ENCODE results near the gene THSD8.
"Not testable (repeated sequence)": the region's sequence is repeated elsewhere in the genome, so short reads cannot be mapped to it uniquely, and the experiment has no call there.

The THSD8 gene

GRCh38 chr19:12843999-12844732 is 42.3 kb downstream of the THSD8 start:
- H3K4me1 ChIP-seq (ENCODE audit: low read length) = peaks cover 10% of the 10 kb centered on the region
- TF ChIP-seq EZH2phosphoT487 (IDR thresholded peaks at IDR 0.05; ENCODE audit: low read depth) (no peak), CTCF (IDR thresholded peaks at IDR 0.05; ENCODE audit: low read depth, low read length) (no peak)
- no peak overlapping the region for H3K4me2 ChIP-seq (ENCODE audit: low read length)
- no peaks in the 10 kb centered on the region for H3K9me3 ChIP-seq (ENCODE audit: insufficient read depth, low read length)
- no peak overlapping the region for H3K9ac ChIP-seq (ENCODE audit: low read length)
- H3K36me3 ChIP-seq (replicated peaks; ENCODE audit: low read depth, low read length) = peaks cover 14% of the 10 kb centered on the region
- no peak overlapping the region for H3K27ac ChIP-seq (ENCODE audit: low read length)
- 0 out of 2 replicates have a peak, but pooled peaks cover 6% of the 10 kb centered on the region for H4K20me1 ChIP-seq (ENCODE audit: insufficient read depth, low read length)
- no peak overlapping the region for H2AFZ ChIP-seq (ENCODE audit: low read depth, low read length)
- H3K4me3 ChIP-seq (ENCODE audit: low read length) = no peak overlapping the region
- H3K27me3 ChIP-seq (ENCODE audit: low read depth, low read length) = no peaks in the 10 kb centered on the region
- peaks cover 3% of the 10 kb centered on the region; the same call in 1 of the 2 replicates for H3K79me2 ChIP-seq (ENCODE audit: low read length)

- H3K9me3 ChIP-seq (ENCODE audit: insufficient read depth, low read length); H3K9ac ChIP-seq (ENCODE audit: low read length); H2AFZ ChIP-seq (ENCODE audit: low read depth, low read length); H3K4me1 ChIP-seq (ENCODE audit: low read length); H3K27ac ChIP-seq (ENCODE audit: low read length); H3K27me3 ChIP-seq (ENCODE audit: low read depth, low read length); H3K4me3 ChIP-seq (ENCODE audit: low read length); H3K79me2 ChIP-seq (ENCODE audit: low read length); H4K20me1 ChIP-seq (ENCODE audit: insufficient read depth, low read length); H3K36me3 ChIP-seq (replicated peaks; ENCODE audit: low read depth, low read length); H3K4me2 ChIP-seq (ENCODE audit: low read length): not testable (repeated sequence)
These were observed 44.7 kb downstream of the THSD8 start for GRCh38 chr19:12846613-12847012.

GRCh38 chr19:12847159-12848139 is 45.6 kb downstream of the THSD8 start:
- H3K79me2 ChIP-seq (ENCODE audit: low read length) = no peaks in the 10 kb centered on the region
- no peak overlapping the region for H2AFZ ChIP-seq (ENCODE audit: low read depth, low read length)
- peaks cover 7% of the 10 kb centered on the region; the same call in 1 of the 2 replicates for H3K4me1 ChIP-seq (ENCODE audit: low read length)
- peak overlapping the region; percentile 61 for H3K4me3 ChIP-seq (ENCODE audit: low read length)
- H3K36me3 ChIP-seq (replicated peaks; ENCODE audit: low read depth, low read length) = peaks cover 6% of the 10 kb centered on the region
- H3K9me3 ChIP-seq (ENCODE audit: insufficient read depth, low read length) = no peaks in the 10 kb centered on the region
- H3K4me2 ChIP-seq (ENCODE audit: low read length) = peak overlapping the region; percentile 85
- TF ChIP-seq CTCF (IDR thresholded peaks at IDR 0.05; ENCODE audit: low read depth, low read length) (peak; percentile 99), EZH2phosphoT487 (IDR thresholded peaks at IDR 0.05; ENCODE audit: low read depth) (no peak)
- H4K20me1 ChIP-seq (ENCODE audit: insufficient read depth, low read length) = no peaks in the 10 kb centered on the region
- no peak overlapping the region for H3K9ac ChIP-seq (ENCODE audit: low read length)
- H3K27ac ChIP-seq (ENCODE audit: low read length) = no peak overlapping the region
- no peaks in the 10 kb centered on the region for H3K27me3 ChIP-seq (ENCODE audit: low read depth, low read length)

All from OCI-LY3 (cell line).